RWPE2 (cell line): ENCODE data around the gene NIBAN1.

Experiments
- ATAC-seq: fragments of 200-7000 bp; cut with Tn5 transposase; 3 replicates; pipeline ENCODE4 v1.9.1; 2021; ENCODE audit warnings: low read depth
- DNase-seq: peaks from one replicate; pipeline ENCODE4 v3.0.0-alpha.2; 2020; ENCODE audit warnings: low spot score
- H3K27ac ChIP-seq: fragments of 450-650 bp; 2 replicates; pipeline ENCODE4 v1.5.1; 2017; ENCODE audit warnings: mild to moderate bottlenecking; ENCODE audit not compliant: poor library complexity, severe bottlenecking
- H3K27me3 ChIP-seq: fragments of 250-450 bp; sonication (Bioruptor Pico); 2 replicates; pipeline ENCODE4 v1.5.1; 2021; ENCODE audit warnings: mild to moderate bottlenecking, moderate library complexity; ENCODE audit not compliant: insufficient read depth, poor library complexity, severe bottlenecking
- H3K36me3 ChIP-seq: fragments of 250-450 bp; sonication (Bioruptor Pico); 2 replicates; pipeline ENCODE4 v1.5.1; 2020; ENCODE audit warnings: low read depth, mild to moderate bottlenecking, moderate library complexity
- H3K4me1 ChIP-seq: fragments of 250-450 bp; sonication (Bioruptor Pico); 2 replicates; pipeline ENCODE4 v1.5.1; 2021; ENCODE audit warnings: mild to moderate bottlenecking, moderate library complexity; ENCODE audit not compliant: insufficient read depth, poor library complexity, severe bottlenecking
- H3K4me3 ChIP-seq: fragments of 250-450 bp; sonication (Bioruptor Pico); 2 replicates; pipeline ENCODE4 v1.5.1; 2021; ENCODE audit warnings: mild to moderate bottlenecking, moderate library complexity; ENCODE audit not compliant: severe bottlenecking
- H3K9me3 ChIP-seq: fragments of 250-450 bp; sonication (Bioruptor Pico); 2 replicates; pipeline ENCODE4 v1.5.1; 2021; ENCODE audit warnings: mild to moderate bottlenecking, moderate library complexity; ENCODE audit not compliant: severe bottlenecking
- CTCF ChIP-seq: fragments of 450-650 bp; IDR thresholded peaks from one replicate; pipeline ENCODE4 v1.5.1; 2017; ENCODE audit warnings: mild to moderate bottlenecking, moderate library complexity; ENCODE audit not compliant: poor library complexity, severe bottlenecking

The NIBAN1 gene

GRCh38 chr1:184994301-184994700 is 20.0 kb upstream of the NIBAN1 start:
- Histone ChIP-seq H3K27me3 (no peaks in the 10 kb centered on the region), H3K4me3 (no peak overlapping the region), H3K27ac (no peak overlapping the region), H3K36me3 (no peaks in the 10 kb centered on the region), H3K4me1 (no peaks in the 10 kb centered on the region), H3K9me3 (peaks cover 4% of the 10 kb centered on the region)
- DNase-seq = no peak
- no peak for ATAC-seq
- no peak for TF ChIP-seq CTCF

- no peaks in the 10 kb centered on the region for H3K4me1 ChIP-seq
- DNase-seq = no peak
- no peak overlapping the region for H3K27ac ChIP-seq
- no peak overlapping the region for H3K4me3 ChIP-seq
- H3K27me3 ChIP-seq = no peaks in the 10 kb centered on the region
- ATAC-seq = no peak
- H3K36me3 ChIP-seq = no peaks in the 10 kb centered on the region
- peaks cover 4% of the 10 kb centered on the region for H3K9me3 ChIP-seq
- TF ChIP-seq CTCF = no peak
These were observed 18.0 kb upstream of the NIBAN1 start for GRCh38 chr1:184992271-184992670.

GRCh38 chr1:184990204-184990603 is 15.9 kb upstream of the NIBAN1 start:
- H3K4me1 ChIP-seq = no peaks in the 10 kb centered on the region
- H3K27ac ChIP-seq = no peak overlapping the region
- DNase-seq (no peak), ATAC-seq (no peak)
- TF ChIP-seq CTCF = no peak
- H3K36me3 ChIP-seq = no peaks in the 10 kb centered on the region
- no peaks in the 10 kb centered on the region for H3K27me3 ChIP-seq
- H3K9me3 ChIP-seq = peaks cover 4% of the 10 kb centered on the region
- H3K4me3 ChIP-seq = no peak overlapping the region

GRCh38 chr1:184988506-184988905 is 14.2 kb upstream of the NIBAN1 start:
- DNase-seq (no peak), ATAC-seq (no peak)
- no peaks in the 10 kb centered on the region for H3K4me1 ChIP-seq
- H3K4me3 ChIP-seq = no peak overlapping the region
- TF ChIP-seq CTCF = no peak
- no peaks in the 10 kb centered on the region for H3K27me3 ChIP-seq
- peaks cover 1% of the 10 kb centered on the region for H3K9me3 ChIP-seq
- no peak overlapping the region for H3K27ac ChIP-seq
- H3K36me3 ChIP-seq = no peaks in the 10 kb centered on the region

- DNase-seq = no peak
- Histone ChIP-seq H3K4me1 (no peaks in the 10 kb centered on the region), H3K27ac (no peak overlapping the region), H3K36me3 (no peaks in the 10 kb centered on the region), H3K9me3 (peaks cover under 1% of the 10 kb centered on the region), H3K4me3 (no peak overlapping the region), H3K27me3 (no peaks in the 10 kb centered on the region)
- no peak for TF ChIP-seq CTCF
- ATAC-seq = no peak
These were observed 13.4 kb upstream of the NIBAN1 start for GRCh38 chr1:184987696-184988095.
